HCEC 1CT (cell line): ENCODE measurements around the gene ANKRD49.
A peak's percentile ranks its signal among the peaks of the same experiment; 100 is the strongest.
"Not testable (repeated sequence)": the region's sequence is repeated elsewhere in the genome, so short reads cannot be mapped to it uniquely, and the experiment has no call there.

Source experiments
- DNase-seq: peaks from one replicate; pipeline ENCODE4 v3.0.0-alpha.2; 2017

The ANKRD49 gene

GRCh38 chr11:94493281-94494125 is at the start of gene ANKRD49, which contains the start of gene MRE11:
TSS of gene ANKRD49 (plus strand) at chr11:94493984. CDS start at chr11:94496694, 2,710 bp downstream.
TSS of gene MRE11 (minus strand) at chr11:94493844. CDS start at chr11:94492801, 1,043 bp downstream.
- DNase-seq = peak; percentile 98

- no peak for DNase-seq
These were observed 48.1 kb upstream of the ANKRD49 start for GRCh38 chr11:94445641-94446040.

DNA sequence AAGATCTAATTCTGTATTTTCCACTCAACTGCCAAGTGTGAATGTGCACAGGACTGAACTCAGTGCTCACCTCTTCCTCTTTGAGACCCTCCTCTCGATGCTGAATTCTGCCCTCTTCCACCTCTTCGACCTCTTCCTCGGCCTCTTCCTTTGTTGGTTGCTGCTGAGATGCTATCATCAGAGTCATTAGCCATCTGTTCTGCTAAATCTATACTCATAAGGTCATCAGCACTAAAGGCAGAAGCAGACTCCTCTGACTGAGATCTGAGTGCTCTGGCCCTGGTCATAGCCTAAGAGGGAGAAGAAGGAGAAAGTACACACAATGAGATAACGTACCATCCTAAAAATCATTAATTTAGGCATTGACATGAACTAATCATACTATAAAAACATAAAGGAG is 46.6 kb upstream of the ANKRD49 start:
- DNase-seq = no peak

DNA sequence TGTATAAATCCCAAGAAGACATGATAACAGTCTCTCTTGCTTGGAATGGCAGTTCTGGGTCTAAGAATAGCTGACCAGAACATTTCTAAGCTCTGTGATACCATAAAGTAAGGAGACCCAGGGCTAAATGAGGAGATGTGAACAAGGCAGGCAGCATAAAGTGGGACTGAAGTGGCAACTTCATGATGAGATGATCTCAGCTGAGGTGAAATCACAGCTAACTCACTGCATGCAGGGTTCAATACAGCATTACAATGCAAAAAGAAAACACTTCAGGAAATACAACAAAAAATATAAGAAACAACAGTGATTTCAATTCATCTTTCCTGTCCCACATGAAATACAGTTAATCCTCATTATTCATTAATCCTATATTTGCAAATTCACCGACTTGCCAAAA is 44.8 kb upstream of the ANKRD49 start:
- no peak for DNase-seq

DNA sequence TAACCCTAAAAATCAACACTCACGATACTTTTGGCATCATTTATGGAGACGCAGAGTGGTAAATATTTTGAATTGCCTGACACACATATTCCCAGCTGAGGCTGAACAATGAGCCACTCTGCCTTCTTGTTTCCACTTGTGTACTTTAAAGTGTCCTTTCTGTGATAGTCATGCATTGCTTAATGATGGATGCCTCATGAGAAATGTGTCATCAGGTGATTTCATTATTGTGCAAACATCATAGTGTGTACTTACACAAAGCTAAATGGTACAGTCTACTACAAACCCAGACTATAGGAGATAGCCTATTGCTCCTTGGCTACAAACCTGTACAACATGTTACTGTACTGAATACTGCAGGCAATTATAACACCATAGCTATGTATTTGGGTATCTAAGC is 44.3 kb upstream of the ANKRD49 start:
- DNase-seq = peak; percentile 93

DNA sequence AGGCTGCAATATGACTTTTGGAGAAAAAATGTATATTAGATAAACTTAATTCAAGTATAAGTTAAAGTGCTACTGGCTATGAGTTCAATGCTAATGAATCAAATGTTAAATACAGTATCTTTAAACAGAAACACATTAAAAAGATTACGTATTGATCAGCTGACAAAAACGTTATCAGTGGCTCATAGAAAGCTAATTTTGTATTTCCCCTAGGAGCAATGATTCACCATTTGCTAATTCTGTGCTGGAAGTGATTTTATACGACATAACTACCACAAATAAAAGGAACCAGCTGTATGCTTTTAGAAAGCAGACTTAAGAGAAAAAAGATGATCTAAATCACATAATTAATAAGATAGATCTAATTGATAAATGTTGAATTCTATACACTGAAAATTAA is 43.7 kb upstream of the ANKRD49 start:
- DNase-seq = peak; percentile 66

- DNase-seq = no peak
These were observed 40.8 kb upstream of the ANKRD49 start for GRCh38 chr11:94452988-94453387.

DNA sequence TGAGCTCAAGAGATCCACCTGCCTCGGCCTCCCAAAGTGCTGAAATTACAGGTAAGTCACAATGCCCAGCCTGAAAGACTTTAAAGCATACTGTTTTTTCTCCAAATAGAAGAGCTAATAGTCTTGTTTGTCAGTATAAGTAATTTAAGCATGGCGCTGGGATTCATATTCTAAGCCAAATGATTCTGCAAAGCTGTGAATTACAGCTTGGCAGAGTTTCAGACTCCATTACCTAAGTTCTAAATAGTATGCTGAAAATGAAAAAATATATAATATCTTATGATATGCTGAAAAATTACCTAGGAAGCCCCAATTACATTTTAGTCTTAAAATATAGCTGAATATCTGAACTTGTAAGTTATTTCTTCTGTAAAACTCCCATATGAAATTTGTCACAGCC is 39.5 kb upstream of the ANKRD49 start:
- no peak for DNase-seq

- DNase-seq = no peak
These were observed 37.9 kb upstream of the ANKRD49 start for GRCh38 chr11:94455861-94456260.

DNA sequence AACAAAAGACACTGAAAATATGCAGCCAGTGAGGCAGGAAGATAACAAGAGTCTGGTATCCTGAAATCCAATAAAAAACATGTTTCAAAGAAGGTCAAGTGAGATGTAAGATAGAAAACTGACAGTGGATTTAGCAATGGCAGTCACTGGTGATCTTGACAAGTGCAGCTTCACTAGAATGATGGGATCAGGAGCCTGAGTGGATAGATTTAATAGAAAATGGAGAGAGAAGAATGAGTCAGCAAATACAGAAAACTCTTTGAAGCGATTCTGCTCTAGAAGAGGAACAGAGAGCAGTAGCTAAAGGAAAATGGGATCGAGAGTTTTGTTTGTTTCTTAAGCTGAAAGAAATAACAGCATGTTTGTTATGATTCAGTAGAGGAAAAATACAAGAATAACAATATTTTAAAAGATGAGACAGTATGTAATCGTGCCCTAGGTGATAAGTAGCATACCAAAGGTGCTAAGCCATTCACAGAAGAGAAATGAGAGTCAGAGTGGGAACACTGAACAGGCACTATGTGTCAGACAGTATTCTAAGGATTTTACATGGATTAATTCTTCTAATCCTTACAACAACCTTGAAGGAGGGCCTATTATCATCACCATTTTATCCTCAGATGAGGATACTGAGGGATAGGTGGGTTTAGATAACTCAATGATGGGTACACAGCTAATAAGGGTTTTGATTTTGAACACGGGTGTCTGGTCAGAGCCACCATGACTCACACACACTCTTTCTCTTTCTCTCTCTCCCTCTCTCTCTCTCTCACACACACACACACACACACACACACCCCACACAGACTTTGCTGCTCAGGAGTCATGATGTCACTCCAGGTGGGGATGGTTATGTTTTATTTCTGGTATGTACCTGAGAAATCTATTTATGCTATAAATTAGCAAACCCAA is 36.4 kb upstream of the ANKRD49 start:
- DNase-seq = peak; percentile 19

DNA sequence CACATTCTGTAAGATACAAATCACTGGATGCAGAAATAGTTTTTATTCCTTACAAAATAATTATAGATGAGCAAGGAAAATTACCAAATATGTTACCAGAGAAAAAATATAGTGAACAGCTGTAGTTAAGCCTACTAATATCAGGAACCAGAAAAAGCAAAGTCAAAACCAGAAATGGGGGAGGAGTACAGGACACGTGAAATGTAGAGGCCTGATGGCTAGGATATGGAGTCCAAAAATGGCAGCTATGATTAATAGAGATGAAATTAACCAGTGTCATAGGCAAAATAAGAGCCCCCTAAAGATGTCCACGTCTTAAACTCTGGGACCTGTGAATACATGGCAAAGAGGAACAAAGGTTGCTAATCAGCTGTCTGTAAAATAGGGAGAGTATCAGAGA is 34.2 kb upstream of the ANKRD49 start:
- DNase-seq = no peak

GRCh38 chr11:94469416-94469815 is 24.4 kb upstream of the ANKRD49 start:
- DNase-seq = no peak

- no peak for DNase-seq
These were observed 20.6 kb upstream of the ANKRD49 start for GRCh38 chr11:94472916-94473799.

DNA sequence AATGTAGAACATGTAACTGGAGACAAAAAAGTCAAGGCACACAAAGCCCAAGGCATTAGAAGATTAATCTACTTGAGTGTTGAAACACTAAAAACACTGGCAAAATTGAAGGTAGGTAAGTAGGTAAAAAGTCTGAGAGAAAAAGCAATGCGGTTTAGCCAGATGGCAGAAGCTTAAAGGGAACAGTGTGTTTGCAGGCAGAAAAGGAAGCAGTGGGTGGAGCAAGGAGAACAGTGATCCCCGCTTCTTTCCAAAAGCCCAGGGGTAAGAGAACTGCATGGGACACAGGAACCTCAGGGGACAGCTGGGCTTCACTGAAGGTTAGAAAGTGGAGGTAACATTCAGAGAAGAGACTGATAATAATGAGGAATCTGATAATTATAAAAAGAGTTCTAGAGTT is 16.2 kb upstream of the ANKRD49 start:
- no peak for DNase-seq

DNA sequence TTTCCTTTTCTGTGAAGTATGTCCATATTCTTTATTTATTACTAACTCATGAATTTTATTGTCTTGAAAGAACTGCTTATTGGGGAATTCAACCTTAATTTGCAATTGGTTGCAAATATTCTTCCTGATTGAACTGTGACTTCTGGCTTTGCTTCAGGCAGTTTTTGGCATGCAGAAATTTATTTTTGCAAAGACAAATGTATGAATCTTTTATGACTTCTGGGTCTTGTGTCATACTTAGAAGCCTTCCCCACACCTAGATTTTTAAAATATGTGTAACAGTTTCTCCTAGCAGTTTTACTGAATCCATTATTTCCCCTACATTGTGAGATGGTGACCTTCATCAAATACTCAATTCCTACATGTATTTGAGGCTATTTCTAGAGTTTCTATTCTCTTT is 12.4 kb upstream of the ANKRD49 start:
- no peak for DNase-seq

DNA sequence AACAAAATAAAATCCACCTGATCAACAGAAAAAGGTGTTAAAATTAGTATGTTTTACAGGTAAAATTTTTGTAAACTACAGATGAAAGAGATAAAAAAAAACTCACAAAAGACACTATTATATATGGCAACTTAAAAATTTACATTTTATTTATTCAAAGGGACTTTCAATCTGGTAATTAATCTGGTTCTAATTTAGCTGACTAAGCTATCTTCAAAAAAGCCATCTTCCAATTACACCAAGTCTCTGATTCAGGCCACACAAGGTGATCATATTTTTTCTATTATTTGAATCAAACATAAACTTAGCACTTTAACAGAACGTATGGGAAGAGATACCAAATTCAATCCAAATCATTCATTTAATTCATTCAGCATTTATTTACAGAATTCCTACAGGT is 7.7 kb upstream of the ANKRD49 start:
- no peak for DNase-seq

DNA sequence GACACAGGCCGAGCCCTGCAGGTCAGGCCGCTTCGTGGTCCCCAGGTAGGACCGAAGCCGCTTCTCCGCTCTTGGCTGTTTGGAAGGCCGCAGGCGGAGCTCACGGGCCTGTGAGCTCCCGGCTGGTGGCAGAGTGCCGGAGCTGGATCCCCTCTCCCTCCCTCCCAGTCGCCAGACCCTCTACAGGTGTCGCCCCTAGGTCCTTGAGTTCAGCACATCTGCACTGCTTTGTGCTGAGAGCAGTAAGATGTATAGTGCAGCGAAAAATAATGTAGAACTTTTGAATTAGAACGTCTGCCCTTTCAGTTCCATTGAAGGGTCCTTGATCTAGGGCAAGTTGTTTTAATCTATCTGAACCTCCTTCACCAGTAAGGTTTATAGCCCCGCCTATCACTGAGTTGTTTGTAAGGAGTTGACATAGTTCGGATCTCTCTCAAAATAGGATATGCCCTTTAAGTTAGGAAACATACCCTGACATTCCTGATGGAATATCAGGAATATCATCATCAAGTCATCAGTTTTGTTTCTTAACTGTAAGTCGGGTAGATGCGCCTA is 419 bp downstream of the ANKRD49 start:
- DNase-seq = no peak

- DNase-seq = no peak
These were observed 6.4 kb downstream of the ANKRD49 start for GRCh38 chr11:94500181-94500580.

GRCh38 chr11:94501522-94501921 is 7.7 kb downstream of the ANKRD49 start:
- no peak for DNase-seq

GRCh38 chr11:94504689-94505293 is 11.0 kb downstream of the ANKRD49 start:
- peak; percentile 52 for DNase-seq

DNA sequence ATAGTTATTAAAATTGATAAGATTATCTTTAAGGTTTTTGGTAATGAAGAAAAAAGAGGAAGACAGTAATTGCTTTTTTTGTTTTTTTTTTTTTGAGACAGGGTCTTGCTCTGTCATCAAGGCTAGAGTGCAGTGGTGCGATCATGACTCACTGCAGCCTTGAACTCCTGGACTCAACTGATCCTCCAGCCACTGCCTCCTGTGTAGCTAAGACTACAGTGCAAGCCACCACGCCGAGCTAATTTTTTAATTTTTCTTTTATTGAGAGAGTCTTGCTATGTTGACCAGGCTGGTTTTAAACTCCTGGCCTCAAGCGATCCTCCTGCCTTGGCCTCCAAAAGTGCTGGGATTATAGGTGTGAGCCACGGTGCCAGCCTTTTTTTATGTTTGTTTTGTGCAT is 12.7 kb downstream of the ANKRD49 start:
- not testable (repeated sequence) for DNase-seq

GRCh38 chr11:94507485-94507884 is 13.7 kb downstream of the ANKRD49 start:
- peak; percentile 50 for DNase-seq
